H9 (cell line): Measurements from ENCODE around the gene CXCR5. TPM values are rescaled to one million over a fixed set of nuclear protein-coding genes. Genes with fewer than 3 reads are reported as not detected.

Source experiments
- DNase-seq: peaks from one replicate; pipeline ENCODE4 v3.0.0-alpha.2; 2017
- H2AFZ ChIP-seq: one replicate; pipeline ENCODE4 v1.6.1; 2013; ENCODE audit warnings: mild to moderate bottlenecking, low read length, control low read depth, moderate library complexity
- H2AK5ac ChIP-seq: 2 replicates; pipeline ENCODE4 v1.6.1; 2013; ENCODE audit warnings: low read length, control low read depth, mixed read lengths; ENCODE audit not compliant: insufficient read length
- H2BK120ac ChIP-seq: one replicate; pipeline ENCODE4 v1.6.1; 2013; ENCODE audit warnings: low read depth, mild to moderate bottlenecking, low read length, control low read depth, inconsistent platforms; ENCODE audit not compliant: poor library complexity, severe bottlenecking
- H2BK12ac ChIP-seq: 2 replicates; pipeline ENCODE4 v1.6.1; 2013; ENCODE audit warnings: low read length, control low read depth, mixed read lengths, low read depth; ENCODE audit not compliant: insufficient read length
- H2BK15ac ChIP-seq: 2 replicates; pipeline ENCODE4 v1.6.1; 2013; ENCODE audit warnings: low read depth, low read length, control low read depth
- H2BK20ac ChIP-seq: one replicate; pipeline ENCODE4 v1.6.1; 2013; ENCODE audit warnings: low read depth, mild to moderate bottlenecking, low read length, control low read depth, inconsistent platforms; ENCODE audit not compliant: poor library complexity, severe bottlenecking
- H2BK5ac ChIP-seq: 2 replicates; pipeline ENCODE4 v1.6.1; 2013; ENCODE audit warnings: low read length, control low read depth, mixed read lengths; ENCODE audit not compliant: insufficient read length
- H3K14ac ChIP-seq: 2 replicates; pipeline ENCODE4 v1.6.1; 2013; ENCODE audit warnings: low read length, control low read depth; ENCODE audit not compliant: insufficient read depth
- H3K18ac ChIP-seq: 2 replicates; pipeline ENCODE4 v1.6.1; 2013; ENCODE audit warnings: low read depth, mild to moderate bottlenecking, mixed read lengths, low read length, control low read depth; ENCODE audit not compliant: insufficient read length
- H3K23ac ChIP-seq: 2 replicates; pipeline ENCODE4 v1.6.1; 2013; ENCODE audit warnings: low read length, control low read depth, mixed read lengths, low read depth; ENCODE audit not compliant: insufficient read length
- H3K23me2 ChIP-seq: 2 replicates; pipeline ENCODE4 v1.6.1; 2013; ENCODE audit warnings: low read depth, mild to moderate bottlenecking, mixed read lengths, low read length, control low read depth; ENCODE audit not compliant: insufficient read length, poor library complexity, severe bottlenecking
- H3K27ac ChIP-seq: 2 replicates; pipeline ENCODE4 v1.5.1; 2013; ENCODE audit warnings: low read length, control low read depth, mixed read lengths, low read depth; ENCODE audit not compliant: insufficient read length
- H3K27me3 ChIP-seq: 2 replicates; pipeline ENCODE4 v1.6.1; 2013; ENCODE audit warnings: low read length, control low read depth, inconsistent platforms; ENCODE audit not compliant: insufficient read depth
- H3K4ac ChIP-seq: 2 replicates; pipeline ENCODE4 v1.6.1; 2013; ENCODE audit warnings: low read depth, mild to moderate bottlenecking, control low read depth, inconsistent platforms, low read length, moderate library complexity
- H3K4me1 ChIP-seq: 2 replicates; pipeline ENCODE4 v1.6.1; 2013; ENCODE audit warnings: low read length, control low read depth, inconsistent platforms; ENCODE audit not compliant: insufficient read depth
- H3K4me2 ChIP-seq: 2 replicates; pipeline ENCODE4 v1.6.1; 2013; ENCODE audit warnings: low read length, control low read depth, mixed read lengths; ENCODE audit not compliant: insufficient read length, insufficient read depth
- H3K56ac ChIP-seq: 2 replicates; pipeline ENCODE4 v1.6.1; 2013; ENCODE audit warnings: low read depth, mild to moderate bottlenecking, mixed read lengths, low read length, control low read depth; ENCODE audit not compliant: insufficient read length
- H3K79me1 ChIP-seq: 2 replicates; pipeline ENCODE4 v1.6.1; 2013; ENCODE audit warnings: low read depth, mild to moderate bottlenecking, moderate library complexity, low read length, control low read depth, inconsistent platforms; ENCODE audit not compliant: insufficient read depth, poor library complexity, severe bottlenecking
- H3K79me2 ChIP-seq: 2 replicates; pipeline ENCODE4 v1.6.1; 2013; ENCODE audit warnings: low read length, control low read depth, inconsistent platforms; ENCODE audit not compliant: insufficient read depth
- H3K9ac ChIP-seq: 2 replicates; pipeline ENCODE4 v1.6.1; 2013; ENCODE audit warnings: low read length, control low read depth, mixed read lengths; ENCODE audit not compliant: insufficient read length; ENCODE audit errors: extremely low read depth
- H3K9me3 ChIP-seq: one replicate; pipeline ENCODE4 v1.6.1; 2013; ENCODE audit warnings: low read depth, low read length, inconsistent platforms; ENCODE audit not compliant: control insufficient read depth
- H3T11ph ChIP-seq: one replicate; pipeline ENCODE4 v1.6.1; 2013; ENCODE audit warnings: mild to moderate bottlenecking, low read length, control low read depth, inconsistent platforms
- H4K20me1 ChIP-seq: one replicate; pipeline ENCODE4 v1.6.1; 2013; ENCODE audit not compliant: control insufficient read depth, insufficient read length, insufficient read depth
- H4K5ac ChIP-seq: 2 replicates; pipeline ENCODE4 v1.6.1; 2013; ENCODE audit warnings: low read depth, mild to moderate bottlenecking, mixed read lengths, low read length, control low read depth; ENCODE audit not compliant: insufficient read length
- H4K8ac ChIP-seq: replicated peaks from 2 replicates; pipeline ENCODE4 v1.6.1; 2013; ENCODE audit warnings: low read length, control low read depth, mixed read lengths, low read depth; ENCODE audit not compliant: insufficient read length
- H4K91ac ChIP-seq: 2 replicates; pipeline ENCODE4 v1.6.1; 2013; ENCODE audit warnings: low read depth, mild to moderate bottlenecking, moderate library complexity, mixed read lengths, low read length, control low read depth; ENCODE audit not compliant: insufficient read length
- H3K27ac Mint-ChIP-seq, 3 experiments: 2 replicates in 2 of 3; 3 replicates in 1 of 3; pipeline ENCODE4 v1.8.0; 2020 to 2021; ENCODE audit warnings: mixed read lengths in 3 of 3, mild to moderate bottlenecking in 1 of 3, moderate library complexity in 1 of 3
- H3K27me3 Mint-ChIP-seq: 2 replicates; pipeline ENCODE4 v1.8.0; 2021; ENCODE audit warnings: low read depth, mild to moderate bottlenecking, moderate library complexity, mixed read lengths
- H3K36me3 Mint-ChIP-seq, 3 experiments: 2 replicates in 2 of 3; 3 replicates in 1 of 3; pipeline ENCODE4 v1.8.0; 2020 to 2021; ENCODE audit warnings: low read depth in 3 of 3, mixed read lengths in 3 of 3; ENCODE audit not compliant: insufficient read depth in 1 of 3
- H3K4me1 Mint-ChIP-seq, 2 experiments: 2 replicates each; pipeline ENCODE4 v1.8.0; 2020; ENCODE audit warnings: mixed read lengths in 2 of 2
- H3K4me3 Mint-ChIP-seq, 2 experiments: 2 replicates in 1 of 2; 3 replicates in 1 of 2; pipeline ENCODE4 v1.8.0; 2020 to 2021; ENCODE audit warnings: mild to moderate bottlenecking in 2 of 2, mixed read lengths in 2 of 2, moderate library complexity in 1 of 2
- H3K9me3 Mint-ChIP-seq, 2 experiments: 2 replicates in 1 of 2; 3 replicates in 1 of 2; pipeline ENCODE4 v1.8.0; 2020; ENCODE audit warnings: mild to moderate bottlenecking in 2 of 2, mixed read lengths in 2 of 2, moderate library complexity in 1 of 2
- WGBS: extraction: QIAGEN DNeasy Blood & Tissue Kit; methylation state at CpG from one replicate; pipeline ENCODE4 v1.1.7; 2013; ENCODE audit warnings: missing lambda C conversion rate, low lambda C conversion rate, mixed read lengths; ENCODE audit not compliant: insufficient read length; ENCODE audit errors: extremely low coverage; 5-methylcytosine and 5-hydroxymethylcytosine counted together
- total RNA-seq: library from RNA; stranded (reverse); gene quantifications from 2 replicates; pipeline ENCODE4 v1.2.1, GENCODE V29; 2021
- TF ChIP-seq, protein P1 (sequence below): fragments of 200-600 bp; sonication (generic); conservative IDR thresholded peaks from 3 replicates; pipeline ENCODE4 v1.8.0; 2021; ENCODE audit warnings: antibody characterized with exemption, mild to moderate bottlenecking

CXCR5 gene
- total RNA-seq, 1 experiment from 2014 or later, result 0.07 TPM

DNA sequence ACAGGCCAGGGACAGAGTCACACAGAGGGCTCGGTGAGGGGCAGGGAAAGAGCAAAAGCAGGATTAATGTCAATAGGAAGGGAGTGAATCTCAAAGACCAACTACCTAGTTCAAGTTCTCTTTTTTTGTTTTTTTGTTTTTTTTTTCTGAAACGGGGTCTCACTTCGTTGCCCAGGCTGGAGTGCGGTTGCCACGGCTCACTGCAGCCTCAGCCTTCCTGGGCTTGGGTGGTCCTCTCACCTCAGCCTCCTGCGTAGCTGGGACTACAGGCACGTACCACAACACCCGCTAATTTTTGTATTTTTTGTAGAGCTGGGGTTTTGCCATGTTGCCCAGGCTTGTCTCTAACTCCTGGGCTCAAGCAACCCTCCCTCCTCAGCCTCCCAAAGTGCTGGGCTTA, 51.7 kb downstream of the CXCR5 start:
- no peaks in the 10 kb centered on the region for H3K79me1 ChIP-seq
- no peak overlapping the region for H2BK120ac ChIP-seq
- no peak overlapping the region for H2BK5ac ChIP-seq
- no peak overlapping the region for H2AFZ ChIP-seq
- H3K23ac ChIP-seq, result no peak overlapping the region
- peaks cover 29% of the 10 kb centered on the region in 2 experiments for H3K4me1 Mint-ChIP-seq
- TF ChIP-seq, protein P1, sequence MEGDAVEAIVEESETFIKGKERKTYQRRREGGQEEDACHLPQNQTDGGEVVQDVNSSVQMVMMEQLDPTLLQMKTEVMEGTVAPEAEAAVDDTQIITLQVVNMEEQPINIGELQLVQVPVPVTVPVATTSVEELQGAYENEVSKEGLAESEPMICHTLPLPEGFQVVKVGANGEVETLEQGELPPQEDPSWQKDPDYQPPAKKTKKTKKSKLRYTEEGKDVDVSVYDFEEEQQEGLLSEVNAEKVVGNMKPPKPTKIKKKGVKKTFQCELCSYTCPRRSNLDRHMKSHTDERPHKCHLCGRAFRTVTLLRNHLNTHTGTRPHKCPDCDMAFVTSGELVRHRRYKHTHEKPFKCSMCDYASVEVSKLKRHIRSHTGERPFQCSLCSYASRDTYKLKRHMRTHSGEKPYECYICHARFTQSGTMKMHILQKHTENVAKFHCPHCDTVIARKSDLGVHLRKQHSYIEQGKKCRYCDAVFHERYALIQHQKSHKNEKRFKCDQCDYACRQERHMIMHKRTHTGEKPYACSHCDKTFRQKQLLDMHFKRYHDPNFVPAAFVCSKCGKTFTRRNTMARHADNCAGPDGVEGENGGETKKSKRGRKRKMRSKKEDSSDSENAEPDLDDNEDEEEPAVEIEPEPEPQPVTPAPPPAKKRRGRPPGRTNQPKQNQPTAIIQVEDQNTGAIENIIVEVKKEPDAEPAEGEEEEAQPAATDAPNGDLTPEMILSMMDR, result no peak
- H3K14ac ChIP-seq, result no peak overlapping the region
- no peak overlapping the region for H3K9ac ChIP-seq
- peaks cover 36% of the 10 kb centered on the region for H3K27me3 Mint-ChIP-seq
- DNase-seq, result no peak
- H2BK15ac ChIP-seq, result no peak overlapping the region
- H3T11ph ChIP-seq, result no peak overlapping the region
- no peak overlapping the region for H3K27ac ChIP-seq
- H2BK20ac ChIP-seq, result no peak overlapping the region
- no peak overlapping the region for H3K4me2 ChIP-seq
- no peak overlapping the region for H4K91ac ChIP-seq
- peaks cover 5% of the 10 kb centered on the region; the same call in 1 of the 2 replicates for H3K4me1 ChIP-seq
- no CpG with 5 or more reads among the region's 8 CpGs for WGBS
- no peak overlapping the region for H4K5ac ChIP-seq
- no peak overlapping the region for H4K8ac ChIP-seq
- H3K56ac ChIP-seq, result no peak overlapping the region
- H3K9me3 Mint-ChIP-seq, result no peaks in the 10 kb centered on the region
- no peak overlapping the region for H2AK5ac ChIP-seq
- H3K4me3 Mint-ChIP-seq, result no peak overlapping the region
- H3K36me3 Mint-ChIP-seq, result no peaks in the 10 kb centered on the region
- no peaks in the 10 kb centered on the region for H3K9me3 ChIP-seq
- H3K4ac ChIP-seq, result no peak overlapping the region
- no peak overlapping the region for H3K18ac ChIP-seq
- H2BK12ac ChIP-seq, result no peak overlapping the region
- no peaks in the 10 kb centered on the region for H3K79me2 ChIP-seq
- no peaks in the 10 kb centered on the region for H4K20me1 ChIP-seq
- H3K23me2 ChIP-seq, result no peaks in the 10 kb centered on the region
- peak overlapping the region in 1 of 3 experiments; percentile 28; a peak in 1 of 7 replicates for H3K27ac Mint-ChIP-seq
- 0 out of 2 replicates have a peak, but pooled peaks cover 2% of the 10 kb centered on the region for H3K27me3 ChIP-seq
